Loucy (cell line): ENCODE data around the gene SERTAD1.

ENCODE experiments used
- H2AFZ ChIP-seq: fragments of 200-600 bp; sonication (generic); 2 replicates; pipeline ENCODE4 v1.6.0; 2016; ENCODE audit warnings: antibody characterized with exemption, mild to moderate bottlenecking, low read length, moderate library complexity
- H3F3A ChIP-seq: fragments of 200-600 bp; 2 replicates; pipeline ENCODE4 v1.6.0; 2016; ENCODE audit warnings: antibody characterized with exemption, low read depth, mild to moderate bottlenecking
- H3K27me3 ChIP-seq: fragments of 200-600 bp; sonication (generic); 2 replicates; pipeline ENCODE4 v1.6.1; 2014; ENCODE audit warnings: low read length, mild to moderate bottlenecking; ENCODE audit not compliant: insufficient read depth, poor library complexity, severe bottlenecking
- H3K36me3 ChIP-seq: fragments of 200-600 bp; sonication (generic); 2 replicates; pipeline ENCODE4 v1.6.1; 2016; ENCODE audit warnings: low read length; ENCODE audit not compliant: insufficient read depth
- H3K4me1 ChIP-seq: fragments of 200-600 bp; sonication (generic); 2 replicates; pipeline ENCODE4 v1.5.1; 2014; ENCODE audit warnings: low read length, mild to moderate bottlenecking; ENCODE audit not compliant: insufficient read depth, poor library complexity, severe bottlenecking
- H3K4me2 ChIP-seq: fragments of 200-600 bp; sonication (generic); 2 replicates; pipeline ENCODE4 v1.6.0; 2014; ENCODE audit warnings: antibody characterized with exemption, low read length, low read depth, mild to moderate bottlenecking; ENCODE audit not compliant: poor library complexity, severe bottlenecking
- H3K4me3 ChIP-seq: fragments of 200-600 bp; sonication (generic); 2 replicates; pipeline ENCODE4 v1.5.1; 2014; ENCODE audit warnings: low read length, mild to moderate bottlenecking, mixed read lengths; ENCODE audit not compliant: poor library complexity, severe bottlenecking
- H3K79me2 ChIP-seq: fragments of 200-600 bp; sonication (generic); 2 replicates; pipeline ENCODE4 v1.6.1; 2014; ENCODE audit warnings: low read length; ENCODE audit not compliant: insufficient read depth
- H3K9ac ChIP-seq: fragments of 200-600 bp; sonication (generic); 2 replicates; pipeline ENCODE4 v1.6.0; 2014; ENCODE audit warnings: mild to moderate bottlenecking, low read depth, low read length, moderate library complexity; ENCODE audit not compliant: poor library complexity, severe bottlenecking
- H3K9me2 ChIP-seq: fragments of 200-600 bp; sonication (generic); replicated peaks from 2 replicates; pipeline ENCODE4 v1.6.1; 2016; ENCODE audit warnings: low read depth, low read length, mixed read lengths
- H3K9me3 ChIP-seq: fragments of 200-600 bp; sonication (generic); 2 replicates; pipeline ENCODE4 v1.6.1; 2014; ENCODE audit warnings: mild to moderate bottlenecking, antibody characterized with exemption, low read length, low read depth; ENCODE audit not compliant: insufficient read depth
- H4K20me1 ChIP-seq: fragments of 200-600 bp; sonication (generic); 2 replicates; pipeline ENCODE4 v1.6.0; 2014; ENCODE audit warnings: antibody characterized with exemption, low read length, mild to moderate bottlenecking; ENCODE audit not compliant: insufficient read depth, poor library complexity, severe bottlenecking
- EZH2phosphoT487 ChIP-seq: fragments of 200-600 bp; IDR thresholded peaks from 2 replicates; pipeline ENCODE4 v1.6.1; 2018; ENCODE audit warnings: antibody characterized with exemption, mild to moderate bottlenecking, moderate library complexity, borderline replicate concordance
- TF ChIP-seq, protein P1 (sequence below): fragments of 200-600 bp; sonication (generic); conservative IDR thresholded peaks from 2 replicates; pipeline ENCODE4 v1.5.1; 2014; ENCODE audit warnings: mild to moderate bottlenecking, antibody characterized with exemption, low read length

Gene SERTAD1

DNA sequence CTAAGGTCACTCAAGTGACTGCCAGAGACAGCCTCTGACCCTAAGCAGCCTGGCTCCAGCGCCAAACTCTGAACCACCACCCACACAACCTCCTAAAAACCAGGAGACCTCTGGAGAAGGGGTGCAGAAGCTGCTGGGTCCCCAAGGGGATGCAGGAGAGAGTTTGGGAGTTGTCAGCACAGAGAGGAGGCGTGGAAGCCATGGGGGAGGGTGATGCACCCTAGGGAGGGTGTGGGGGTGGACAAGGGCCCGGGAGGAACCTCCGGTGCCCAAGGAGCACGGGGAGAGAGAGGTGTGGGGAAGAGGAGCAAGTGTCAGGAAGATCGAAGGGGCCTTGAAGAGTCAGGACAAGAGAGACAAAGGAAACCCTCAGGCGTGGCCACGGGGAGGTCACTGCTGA is 33.7 kb downstream of the SERTAD1 start:
- no peak for TF ChIP-seq EZH2phosphoT487
- TF ChIP-seq, protein P1, sequence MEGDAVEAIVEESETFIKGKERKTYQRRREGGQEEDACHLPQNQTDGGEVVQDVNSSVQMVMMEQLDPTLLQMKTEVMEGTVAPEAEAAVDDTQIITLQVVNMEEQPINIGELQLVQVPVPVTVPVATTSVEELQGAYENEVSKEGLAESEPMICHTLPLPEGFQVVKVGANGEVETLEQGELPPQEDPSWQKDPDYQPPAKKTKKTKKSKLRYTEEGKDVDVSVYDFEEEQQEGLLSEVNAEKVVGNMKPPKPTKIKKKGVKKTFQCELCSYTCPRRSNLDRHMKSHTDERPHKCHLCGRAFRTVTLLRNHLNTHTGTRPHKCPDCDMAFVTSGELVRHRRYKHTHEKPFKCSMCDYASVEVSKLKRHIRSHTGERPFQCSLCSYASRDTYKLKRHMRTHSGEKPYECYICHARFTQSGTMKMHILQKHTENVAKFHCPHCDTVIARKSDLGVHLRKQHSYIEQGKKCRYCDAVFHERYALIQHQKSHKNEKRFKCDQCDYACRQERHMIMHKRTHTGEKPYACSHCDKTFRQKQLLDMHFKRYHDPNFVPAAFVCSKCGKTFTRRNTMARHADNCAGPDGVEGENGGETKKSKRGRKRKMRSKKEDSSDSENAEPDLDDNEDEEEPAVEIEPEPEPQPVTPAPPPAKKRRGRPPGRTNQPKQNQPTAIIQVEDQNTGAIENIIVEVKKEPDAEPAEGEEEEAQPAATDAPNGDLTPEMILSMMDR, result no peak
- H4K20me1 ChIP-seq, result no peaks in the 10 kb centered on the region
- no peak overlapping the region for H3K4me2 ChIP-seq
- no peak overlapping the region for H2AFZ ChIP-seq
- no peak overlapping the region for H3K4me3 ChIP-seq
- H3K9me2 ChIP-seq, result no peaks in the 10 kb centered on the region
- no peaks in the 10 kb centered on the region for H3F3A ChIP-seq
- H3K4me1 ChIP-seq, result no peaks in the 10 kb centered on the region
- no peaks in the 10 kb centered on the region for H3K27me3 ChIP-seq
- H3K9ac ChIP-seq, result no peak overlapping the region
- no peaks in the 10 kb centered on the region for H3K36me3 ChIP-seq
- no peaks in the 10 kb centered on the region for H3K9me3 ChIP-seq
- H3K79me2 ChIP-seq, result no peaks in the 10 kb centered on the region

DNA sequence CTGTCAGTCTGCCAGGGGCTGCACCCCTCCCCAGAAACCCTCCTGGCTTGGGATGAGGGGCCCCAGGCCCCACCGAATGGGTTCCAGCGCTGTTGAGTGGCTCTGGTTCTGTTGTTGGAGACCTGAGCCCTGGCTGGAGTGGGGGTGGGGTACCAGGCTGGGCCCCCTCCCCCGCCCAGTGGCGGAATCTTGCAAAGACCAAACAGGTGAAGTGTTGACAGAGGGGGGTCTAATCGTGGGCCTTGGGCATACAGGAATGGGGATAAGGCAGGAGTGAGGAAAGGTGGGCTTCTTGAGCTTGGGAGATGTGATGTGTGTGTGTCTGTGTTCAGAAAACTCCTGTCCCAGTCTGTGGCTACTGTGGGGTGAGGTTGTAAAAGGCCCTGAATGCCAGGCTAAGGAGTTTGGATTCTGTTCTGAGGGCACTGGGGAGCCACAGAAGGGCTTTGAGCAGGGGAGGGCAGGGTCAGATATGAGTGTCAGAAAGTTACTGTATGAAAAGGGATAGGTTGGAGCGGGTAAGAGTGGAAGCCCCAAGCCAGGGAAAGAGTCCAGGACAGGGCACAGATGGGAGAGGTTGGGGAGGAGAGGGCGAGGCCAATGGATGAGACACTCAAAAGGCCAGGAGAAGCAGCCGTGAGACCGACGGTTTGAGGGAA is 35.6 kb downstream of the SERTAD1 start, which contains the start of gene HIPK4:
Gene HIPK4, minus strand, starts transcription at position 98 of the 659 bp plus-strand sequence. CDS start 279 bp downstream, outside the sequence.
- Histone ChIP-seq H4K20me1 (no peaks in the 10 kb centered on the region), H3K36me3 (no peaks in the 10 kb centered on the region), H3K4me1 (no peaks in the 10 kb centered on the region), H3K4me2 (no peak within 1 kb of the TSS), H2AFZ (no peak within 1 kb of the TSS), H3K79me2 (no peaks in the 10 kb centered on the region), H3K9me3 (no peaks in the 10 kb centered on the region), H3K4me3 (no peak within 1 kb of the TSS), H3K9me2 (no peaks in the 10 kb centered on the region), H3K27me3 (no peaks in the 10 kb centered on the region), H3K9ac (no peak within 1 kb of the TSS), H3F3A (no peaks in the 10 kb centered on the region)
- TF ChIP-seq EZH2phosphoT487, result no peak
- TF ChIP-seq, protein P1, result no peak

DNA sequence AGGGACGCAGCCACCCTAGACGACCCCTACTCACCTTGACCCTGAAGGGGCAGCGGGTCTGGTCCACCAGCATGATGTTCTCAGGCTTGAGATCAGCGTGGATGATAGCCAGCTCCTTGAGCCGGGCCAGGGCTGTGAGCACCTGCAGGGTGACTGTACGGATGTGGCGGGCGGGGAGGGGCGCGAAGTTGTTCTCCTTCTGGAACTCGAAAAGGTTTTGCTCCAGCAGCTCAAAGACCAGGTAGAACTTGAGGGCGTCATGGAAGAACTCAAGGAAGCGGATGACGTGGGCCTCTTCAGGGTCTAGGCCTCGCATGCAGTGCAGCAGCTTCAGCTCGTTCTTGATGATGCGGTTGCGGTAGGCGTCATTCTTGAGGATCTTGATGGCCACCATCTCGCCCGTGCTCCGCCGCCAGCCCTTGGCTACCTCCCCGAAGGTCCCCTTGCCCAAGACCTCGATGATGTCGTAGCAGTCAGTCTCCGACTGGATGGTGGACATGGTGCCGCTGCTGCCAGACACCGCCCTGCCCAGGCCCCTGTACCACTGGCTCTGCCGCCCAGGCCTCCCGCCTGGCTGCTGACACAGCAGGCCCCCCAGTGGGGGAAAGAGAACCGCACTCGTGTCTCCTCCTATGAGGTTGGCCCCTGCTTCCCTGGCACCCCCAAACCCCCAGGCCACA is 36.2 kb downstream of the SERTAD1 start:
- Histone ChIP-seq H3K9ac (no peak overlapping the region), H3K79me2 (no peaks in the 10 kb centered on the region), H3F3A (no peaks in the 10 kb centered on the region), H3K27me3 (no peaks in the 10 kb centered on the region), H3K4me2 (no peak overlapping the region), H3K9me3 (no peaks in the 10 kb centered on the region), H3K4me3 (no peak overlapping the region), H4K20me1 (no peaks in the 10 kb centered on the region), H3K4me1 (no peaks in the 10 kb centered on the region), H2AFZ (no peak overlapping the region), H3K36me3 (no peaks in the 10 kb centered on the region), H3K9me2 (no peaks in the 10 kb centered on the region)
- TF ChIP-seq, protein P1, result no peak
- no peak for TF ChIP-seq EZH2phosphoT487
